NK-92 treated with Interleukin-12 subunit alpha and Interleukin-12 subunit beta, amount 100 ng/mL, for 24 hours (cell line): ENCODE measurements around the gene GABPB2.

Experiments
- DNase-seq: peaks from one replicate; lab custom pipeline; 2025; lab: John Stamatoyannopoulos, UW

The GABPB2 gene

GRCh38 chr1:151133018-151133806 lies 62.7 kb downstream of the GABPB2 start:
- no peak for DNase-seq

- DNase-seq: no peak
Measured at GRCh38 chr1:151134396-151134795, 63.8 kb downstream of the GABPB2 start.

- no peak for DNase-seq
Measured at GRCh38 chr1:151134991-151135390, 64.4 kb downstream of the GABPB2 start.

- no peak for DNase-seq
Measured at GRCh38 chr1:151135433-151136385, 65.1 kb downstream of the GABPB2 start.

- no peak for DNase-seq
Measured at GRCh38 chr1:151137789-151138188, 67.2 kb downstream of the GABPB2 start.

GRCh38 chr1:151142411-151143056 lies 72.0 kb downstream of the GABPB2 start:
- DNase-seq: no peak

- DNase-seq: no peak
Measured at GRCh38 chr1:151143057-151143435, 72.5 kb downstream of the GABPB2 start.

GRCh38 chr1:151143986-151144385 lies 73.4 kb downstream of the GABPB2 start:
- DNase-seq: no peak

- no peak for DNase-seq
Measured at GRCh38 chr1:151144474-151145303, 74.1 kb downstream of the GABPB2 start.

GRCh38 chr1:151145304-151146071 lies 74.9 kb downstream of the GABPB2 start:
- DNase-seq: no peak

GRCh38 chr1:151146072-151146411 lies 75.5 kb downstream of the GABPB2 start:
- DNase-seq: no peak

GRCh38 chr1:151146412-151147131 lies 76.0 kb downstream of the GABPB2 start, which contains the start of gene SEMA6C:
SEMA6C (minus strand) TSS chr1:151146631; CDS start chr1:151142621, 4,010 bp downstream.
- peak; percentile 34 for DNase-seq

- no peak for DNase-seq
Measured at GRCh38 chr1:151147132-151147503, 76.6 kb downstream of the GABPB2 start.

- no peak for DNase-seq
Measured at GRCh38 chr1:151147665-151148064, 77.1 kb downstream of the GABPB2 start.

GRCh38 chr1:151156515-151156819 lies 85.9 kb downstream of the GABPB2 start, which contains the start of gene TNFAIP8L2:
TNFAIP8L2 (plus strand) TSS chr1:151156649; CDS start chr1:151158698, 2,049 bp downstream.
- no peak for DNase-seq

- no peak for DNase-seq
Measured at GRCh38 chr1:151157067-151157531, 86.5 kb downstream of the GABPB2 start.

- no peak for DNase-seq
Measured at GRCh38 chr1:151158326-151158725, 87.8 kb downstream of the GABPB2 start.

GRCh38 chr1:151158751-151159251 lies 88.2 kb downstream of the GABPB2 start:
- no peak for DNase-seq

GRCh38 chr1:151159373-151159772 lies 88.8 kb downstream of the GABPB2 start:
- DNase-seq: no peak

GRCh38 chr1:151164732-151165280 lies 94.2 kb downstream of the GABPB2 start:
- no peak for DNase-seq
